ENCODE data around the gene CTNNA2. TPM values are rescaled to one million over a fixed set of nuclear protein-coding genes. Genes with fewer than 3 reads are reported as not detected.

CTNNA2 gene
- total RNA-seq, 1 experiment from 2014 or later: not detected

DNA sequence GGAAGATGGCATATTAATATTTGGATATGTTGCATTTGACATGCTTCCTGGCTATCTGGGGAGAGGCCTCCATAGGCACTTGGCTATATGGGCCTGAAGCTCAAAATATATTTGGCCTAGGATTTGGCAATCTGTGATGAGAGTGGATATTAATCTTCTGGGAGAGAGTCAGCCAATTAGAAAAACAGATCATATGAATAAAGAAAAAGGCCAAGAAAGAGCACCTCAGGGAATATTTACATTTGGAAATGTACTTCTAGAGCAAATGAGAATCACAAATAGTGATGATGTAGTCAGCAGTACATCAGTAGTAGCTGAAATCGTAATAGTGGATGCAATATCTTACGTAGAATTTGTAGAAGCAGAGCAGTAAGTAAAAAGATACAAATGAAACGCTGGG is 277.0 kb downstream of the CTNNA2 start:
- no peak for DNase-seq (ENCODE audit: low read depth)

DNA sequence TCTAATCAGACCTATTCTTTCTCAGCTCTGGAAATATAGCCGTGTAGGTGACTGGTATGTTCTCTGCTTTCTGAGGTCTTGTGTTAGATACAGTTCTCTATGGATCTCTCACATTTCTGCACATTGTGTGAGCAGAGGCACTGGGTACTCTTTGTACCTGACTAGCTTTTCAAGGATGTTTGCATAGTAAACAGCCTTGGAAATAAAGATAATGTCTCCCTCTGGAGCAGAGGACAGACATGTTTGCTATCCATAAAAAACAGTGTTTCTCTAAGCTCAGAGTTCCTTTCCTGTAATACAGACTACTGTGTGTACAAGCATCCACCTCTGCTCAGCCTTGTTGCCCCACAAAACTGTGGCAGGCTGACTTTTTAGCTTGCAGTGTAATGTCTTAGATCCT is 279.2 kb downstream of the CTNNA2 start:
- no peak for DNase-seq (ENCODE audit: low read depth)

DNA sequence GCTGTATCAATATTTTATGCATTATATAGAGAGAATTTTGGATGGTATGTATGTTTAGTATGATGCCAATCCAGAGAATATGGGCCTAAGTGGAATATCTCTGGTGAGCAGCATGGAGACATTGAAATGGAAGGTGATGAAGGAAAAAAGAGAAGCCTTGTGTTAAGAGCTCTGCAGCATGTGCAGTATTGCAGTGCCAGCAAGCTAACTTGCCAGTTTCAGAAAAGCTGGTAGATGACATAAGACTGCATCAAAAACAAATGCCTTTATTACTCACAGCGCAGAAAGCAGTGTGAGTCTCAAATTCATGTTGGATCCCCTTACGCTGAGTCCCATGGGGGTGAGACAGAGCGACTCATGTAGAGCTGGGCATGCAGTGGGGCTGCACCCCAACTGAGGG is 280.2 kb downstream of the CTNNA2 start:
- no peak for DNase-seq (ENCODE audit: low read depth)

DNA sequence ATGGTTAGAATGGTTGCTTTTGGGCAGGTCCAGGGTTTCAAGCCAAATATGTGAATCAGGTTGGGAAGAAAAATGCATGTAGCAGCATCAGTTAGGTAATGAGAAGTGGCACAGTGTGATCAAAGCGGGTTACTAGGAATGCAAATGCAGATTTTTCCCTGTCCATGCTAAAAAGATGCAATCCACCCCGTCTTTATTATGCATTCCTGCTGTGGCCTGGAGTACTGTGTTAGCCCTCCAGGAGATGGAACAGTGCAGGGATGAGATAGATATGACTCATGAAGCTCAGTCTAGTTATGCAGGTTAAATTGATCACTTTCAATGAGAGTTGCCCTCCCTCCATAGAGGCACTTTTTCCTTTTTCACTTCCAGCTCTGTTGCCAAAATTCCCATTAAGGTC is 283.8 kb downstream of the CTNNA2 start:
- no peak for DNase-seq (ENCODE audit: low read depth)

DNA sequence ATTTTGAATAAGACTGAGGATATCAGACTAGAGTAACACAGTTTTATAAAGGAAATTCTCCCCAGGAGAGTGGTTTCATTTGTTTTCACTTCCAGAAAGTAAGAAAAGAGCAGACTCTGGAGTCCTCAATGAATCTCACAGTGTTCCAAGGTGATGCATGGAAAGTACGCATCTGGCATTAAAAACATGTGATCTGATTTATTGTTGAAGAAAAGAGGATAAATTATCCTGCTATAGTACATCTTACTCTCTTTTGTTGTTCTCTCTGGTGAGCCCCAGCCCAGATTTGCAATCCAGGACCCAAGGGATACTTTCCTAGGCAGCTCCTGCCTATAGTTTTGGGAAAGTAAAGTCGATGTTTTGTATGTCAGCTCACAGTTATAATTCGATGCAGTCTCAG is 285.9 kb downstream of the CTNNA2 start:
- no peak for DNase-seq (ENCODE audit: low read depth)

DNA sequence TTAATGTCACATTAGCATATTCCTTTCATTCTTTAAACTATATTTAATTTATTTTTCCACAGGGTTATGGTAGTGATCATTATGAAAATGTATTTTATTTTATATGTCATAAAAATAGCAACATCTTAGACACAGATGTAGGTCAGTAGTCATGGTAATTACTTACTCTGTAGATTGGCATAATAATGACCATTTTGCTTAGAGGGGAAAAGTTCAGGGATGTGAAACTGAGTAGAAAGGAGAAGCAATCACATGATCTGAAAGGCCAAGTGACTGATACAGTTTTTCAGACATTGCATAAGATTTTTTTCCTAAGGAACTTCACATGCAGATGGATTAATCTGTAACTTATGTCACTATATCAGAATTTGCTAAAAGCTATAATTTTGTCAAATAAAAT is 286.9 kb downstream of the CTNNA2 start:
- no peak for DNase-seq (ENCODE audit: low read depth)

DNA sequence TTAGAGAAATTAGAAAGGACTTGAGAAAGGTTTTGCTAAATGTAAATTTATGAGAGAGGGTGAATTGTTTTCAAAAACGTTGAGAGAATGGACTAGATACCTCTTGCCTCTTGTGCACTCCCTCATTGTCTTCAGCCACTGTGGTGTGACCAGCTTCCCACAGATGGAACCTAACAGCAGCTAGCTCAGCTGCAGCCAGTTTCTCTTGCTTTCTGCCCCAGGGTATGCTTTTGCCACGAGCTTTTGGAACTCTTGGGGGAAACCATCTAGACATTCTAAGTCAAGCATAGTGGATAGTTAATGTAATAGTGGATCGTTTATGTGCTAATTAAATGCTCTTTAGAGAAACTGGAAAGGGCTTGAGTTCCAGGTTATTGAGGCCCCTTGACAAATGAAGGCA is 288.2 kb downstream of the CTNNA2 start:
- DNase-seq (ENCODE audit: low read depth): no peak

DNA sequence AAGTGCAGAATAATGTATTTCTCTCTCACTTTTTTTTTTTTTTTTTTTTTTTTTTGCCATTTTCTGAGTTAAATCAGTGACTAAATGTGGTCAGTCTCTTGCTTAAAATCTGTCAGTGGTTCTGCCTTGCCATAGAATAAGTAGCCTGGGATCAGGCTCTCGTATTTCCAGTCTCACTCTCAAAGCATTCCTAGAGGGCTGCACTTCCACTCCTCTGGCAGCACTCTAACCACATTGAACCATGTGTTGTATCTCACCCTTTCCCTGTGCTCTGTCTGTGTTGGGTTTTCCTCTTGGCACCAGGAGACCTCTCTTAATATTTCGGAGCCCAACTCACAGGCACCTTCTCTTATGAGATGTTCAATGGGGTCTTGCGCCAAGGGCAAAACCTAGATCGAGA is 304.4 kb downstream of the CTNNA2 start:
- no peak for DNase-seq (ENCODE audit: low read depth)

DNA sequence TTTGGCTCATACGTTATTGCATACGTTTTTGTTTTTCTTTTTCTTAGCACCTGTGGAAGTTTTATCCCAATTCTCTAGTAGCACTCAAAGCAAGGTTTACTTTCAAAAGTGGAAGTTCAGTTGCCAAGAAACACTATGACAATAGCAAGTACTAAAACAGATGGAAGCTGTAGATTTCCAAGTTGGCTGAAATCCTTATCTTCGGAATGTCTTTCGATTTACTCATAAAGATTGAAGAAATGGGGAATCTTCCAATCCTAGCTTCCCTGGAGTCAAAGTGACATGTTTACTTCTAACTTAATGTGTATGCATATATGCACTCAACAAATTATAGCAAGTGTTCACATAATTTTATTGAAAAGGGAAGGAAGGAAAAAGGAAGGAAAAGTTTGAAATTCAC is 307.4 kb downstream of the CTNNA2 start:
- no peak for DNase-seq (ENCODE audit: low read depth)

DNA sequence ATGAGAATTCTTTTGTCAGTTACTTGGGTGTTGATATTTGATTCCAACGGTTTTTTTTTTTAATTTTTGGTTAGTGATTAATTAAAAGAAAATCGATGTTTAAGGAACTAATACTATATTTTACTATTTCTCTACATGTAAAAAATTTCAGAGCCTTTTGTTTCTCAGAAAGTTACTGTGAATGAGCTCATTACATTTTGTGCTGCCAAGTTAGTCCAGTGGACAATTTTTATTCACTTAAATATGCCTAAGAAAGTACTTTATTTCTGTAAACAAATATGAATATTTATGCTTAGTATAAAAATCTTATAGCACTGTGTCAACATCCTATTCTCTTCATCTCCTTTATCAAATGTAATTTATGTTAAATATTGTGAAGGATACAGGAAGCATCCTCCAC is 309.3 kb downstream of the CTNNA2 start:
- DNase-seq (ENCODE audit: low read depth): no peak

DNA sequence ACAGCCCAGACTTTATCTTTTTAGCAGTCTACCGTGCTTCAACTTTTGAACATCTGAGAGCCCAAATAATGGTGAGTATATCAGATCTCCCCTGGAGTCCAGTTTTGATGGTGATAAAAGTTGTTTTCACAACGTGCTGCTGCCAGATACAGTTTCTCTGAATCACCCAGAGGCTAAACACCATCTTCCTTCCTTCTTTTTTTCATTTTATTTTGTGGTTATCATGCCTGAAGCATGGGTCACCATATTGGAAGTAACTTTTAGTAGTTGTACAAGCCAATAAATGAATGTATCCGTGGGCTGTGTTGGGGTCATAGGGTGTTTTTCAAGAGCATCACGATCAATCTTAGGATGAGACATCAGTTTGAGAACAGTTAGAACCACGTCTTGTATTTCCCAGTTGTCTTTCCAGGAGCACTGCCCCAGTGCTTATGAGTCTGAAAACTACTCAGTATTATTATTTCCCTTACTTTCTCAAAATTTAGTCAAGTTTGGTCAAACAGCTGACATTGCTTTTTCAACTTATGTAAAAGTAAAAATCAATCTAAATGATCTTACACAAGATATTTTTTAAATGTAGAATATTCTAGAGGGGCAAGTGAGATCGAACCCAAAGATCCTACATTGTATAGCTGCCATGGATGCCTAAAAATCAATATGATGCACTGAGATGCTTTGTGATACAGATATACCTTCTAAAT is 311.4 kb downstream of the CTNNA2 start:
- DNase-seq (ENCODE audit: low read depth): no peak

DNA sequence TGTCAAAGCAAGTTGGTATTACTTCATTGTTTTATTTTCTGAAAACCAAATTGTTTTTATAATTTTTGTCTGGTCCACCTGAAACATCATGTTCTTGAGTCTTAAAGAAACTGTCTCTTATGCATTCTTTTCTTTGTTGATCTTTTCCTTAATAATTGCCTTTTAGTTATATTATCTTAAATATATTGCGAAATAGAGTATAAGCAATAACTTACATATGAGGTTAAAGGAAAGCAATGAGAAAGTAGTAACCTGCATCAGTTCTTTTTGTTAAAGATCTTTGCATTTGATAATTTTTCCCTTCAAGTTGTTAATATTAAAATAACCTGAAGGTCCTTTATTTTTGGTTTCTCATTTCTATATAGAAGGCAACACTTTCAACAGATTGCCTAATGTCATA is 315.0 kb downstream of the CTNNA2 start:
- DNase-seq (ENCODE audit: low read depth): no peak

DNA sequence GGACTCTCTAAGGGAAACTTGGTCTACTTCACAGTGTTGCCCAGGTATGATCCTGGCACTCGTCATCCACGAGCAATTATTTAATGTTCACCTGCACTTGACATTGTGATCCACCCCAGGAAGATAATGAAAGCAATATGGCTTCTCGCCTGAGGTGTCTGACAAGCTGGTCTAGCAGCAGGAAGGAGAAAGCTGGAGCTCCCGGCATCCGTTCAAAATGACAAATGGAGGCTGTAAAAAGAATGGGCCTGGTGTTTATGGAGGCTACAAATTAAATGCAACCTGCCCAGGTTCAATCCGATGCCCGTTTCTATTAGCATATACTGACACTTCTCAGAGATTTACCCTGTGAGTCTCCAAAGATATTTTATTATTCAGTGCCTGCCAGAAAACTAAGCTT is 317.6 kb downstream of the CTNNA2 start:
- DNase-seq (ENCODE audit: low read depth): no peak

DNA sequence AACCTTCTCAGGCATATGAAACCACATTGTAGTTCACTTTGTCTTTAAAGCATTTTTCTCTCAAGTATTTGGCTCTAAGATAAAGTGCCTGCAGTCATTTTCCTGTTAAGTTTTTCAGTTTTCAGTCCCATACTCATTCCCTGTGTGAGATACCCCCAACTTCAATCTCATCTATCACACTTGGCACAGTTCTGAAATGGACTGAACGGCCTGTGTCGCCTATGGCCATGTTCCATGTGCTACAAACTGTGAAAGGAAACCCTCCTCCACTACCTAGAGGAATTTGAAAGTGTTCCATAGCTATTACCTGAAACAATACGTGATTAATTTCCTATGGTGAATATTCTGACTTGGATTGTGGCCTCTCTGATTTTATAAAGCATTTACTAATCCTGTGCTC is 319.1 kb downstream of the CTNNA2 start:
- DNase-seq (ENCODE audit: low read depth): no peak

DNA sequence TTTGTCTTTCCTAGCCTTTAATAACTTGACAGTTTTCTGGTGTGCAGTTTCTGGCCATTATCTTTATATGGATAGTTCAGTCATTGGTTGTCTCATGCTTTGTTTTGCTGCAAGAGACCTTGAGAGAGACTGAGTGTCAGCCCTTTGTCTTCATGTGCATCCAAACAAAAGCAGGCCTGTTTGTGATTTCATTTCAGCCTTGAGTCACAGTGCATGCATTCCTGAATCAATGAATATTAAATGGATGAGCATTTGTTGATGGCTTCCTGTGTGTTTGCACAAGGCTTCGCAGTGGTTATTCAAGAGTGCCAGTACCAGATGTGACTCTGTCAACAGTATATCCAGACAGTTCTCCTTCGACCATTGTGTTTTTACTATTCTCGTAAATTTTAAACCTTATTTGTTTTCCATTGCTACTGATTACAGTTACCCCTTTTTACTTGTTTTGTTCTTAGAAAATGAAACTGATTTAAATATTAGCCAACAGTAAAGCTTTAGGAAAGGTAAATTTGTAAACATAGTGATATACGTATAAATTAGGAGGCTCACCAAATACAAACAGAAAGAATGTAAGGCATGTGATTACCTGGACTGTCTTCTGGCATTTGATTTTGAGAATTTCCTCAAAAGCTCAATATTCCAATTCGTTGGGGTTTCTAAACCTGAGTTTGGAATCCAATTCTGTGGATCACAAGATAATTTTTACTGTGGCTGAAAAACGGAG is 319.8 kb downstream of the CTNNA2 start:
- DNase-seq (ENCODE audit: low read depth): no peak

DNA sequence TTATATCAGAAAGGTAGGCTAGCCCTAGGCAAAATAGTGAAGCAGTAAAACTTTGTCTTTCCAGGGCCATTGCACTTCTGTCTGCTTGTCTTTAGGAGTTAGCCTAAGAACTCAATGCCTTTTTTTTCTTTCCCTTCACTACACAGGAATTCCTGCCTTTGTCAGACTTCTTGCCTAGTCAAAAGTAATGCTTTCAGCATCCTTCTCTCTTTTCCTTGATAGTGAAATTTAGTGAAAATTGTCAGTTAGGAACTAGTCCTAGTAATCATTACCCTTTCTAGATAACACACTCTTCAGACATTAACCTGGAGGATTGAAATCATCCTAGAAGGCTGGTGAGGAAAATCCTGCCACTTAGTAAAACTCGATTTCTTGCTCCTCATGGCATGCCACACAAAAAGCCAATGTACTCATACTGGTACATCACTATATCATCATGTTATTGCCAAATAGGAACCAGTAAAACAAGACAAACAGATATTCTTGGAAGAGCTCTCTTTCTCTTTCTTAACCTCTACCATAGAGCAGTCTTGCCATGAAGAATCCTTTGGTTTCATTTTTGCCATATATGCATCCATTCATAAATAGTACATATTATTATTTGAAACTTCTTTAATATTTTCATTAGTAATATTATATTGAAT is 320.5 kb downstream of the CTNNA2 start:
- no peak for DNase-seq (ENCODE audit: low read depth)

DNA sequence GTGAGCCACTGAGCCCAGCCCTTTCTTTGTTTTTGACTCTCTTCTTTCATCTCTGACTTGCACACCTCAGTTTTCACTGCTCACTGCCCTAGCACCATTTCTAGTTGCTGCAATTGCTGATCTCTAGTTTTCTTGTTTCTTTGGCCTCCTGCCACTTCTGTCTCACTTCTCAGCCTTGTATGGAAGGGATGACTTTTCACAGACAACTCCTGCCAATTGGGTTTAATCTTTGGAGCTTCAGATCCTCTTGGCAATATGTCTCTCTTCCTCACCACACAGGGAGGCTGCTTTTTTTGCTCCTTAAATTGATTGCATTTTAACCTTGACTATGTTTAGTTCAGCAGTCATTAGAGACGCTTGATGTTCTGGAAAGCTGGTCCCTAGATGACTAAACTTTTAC is 323.1 kb downstream of the CTNNA2 start:
- no peak for DNase-seq (ENCODE audit: low read depth)

DNA sequence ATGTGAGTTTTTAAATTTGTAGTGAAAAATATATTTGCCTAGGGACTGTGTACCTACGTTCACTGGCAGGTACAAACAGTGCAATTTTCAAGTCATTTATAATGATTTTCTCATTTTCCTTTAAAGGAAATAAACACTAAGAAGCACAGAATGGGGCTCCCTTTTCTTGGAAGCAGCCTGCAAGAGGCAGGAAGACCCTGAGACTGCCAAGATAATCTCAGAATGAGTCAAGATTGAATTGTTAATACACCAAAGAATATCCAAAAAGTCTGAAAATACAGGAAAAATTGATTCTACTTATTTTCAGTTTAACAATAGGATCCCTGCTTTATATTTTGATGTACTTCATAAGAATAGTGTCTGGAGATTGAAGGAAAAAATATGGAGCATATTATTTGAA is 331.2 kb downstream of the CTNNA2 start:
- no peak for DNase-seq (ENCODE audit: low read depth)

DNA sequence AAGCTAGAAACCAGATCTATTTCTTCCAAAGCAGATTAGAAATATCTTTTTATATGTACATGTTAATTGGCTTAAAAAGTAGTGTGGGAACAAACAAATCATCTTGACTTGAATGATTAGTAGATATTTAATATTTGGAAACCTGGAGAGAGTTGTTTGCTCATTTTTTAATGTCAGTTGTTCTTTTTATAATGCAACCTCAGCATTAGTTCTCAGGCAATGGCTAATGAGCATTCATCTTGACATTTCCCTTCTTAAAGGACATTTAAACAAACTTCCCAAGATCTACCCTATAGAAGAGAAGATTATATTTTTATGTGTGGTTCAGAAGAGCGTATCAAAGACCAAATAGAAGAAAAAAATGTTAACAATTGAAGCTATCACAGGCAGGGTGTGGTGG is 334.0 kb downstream of the CTNNA2 start:
- DNase-seq (ENCODE audit: low read depth): no peak

DNA sequence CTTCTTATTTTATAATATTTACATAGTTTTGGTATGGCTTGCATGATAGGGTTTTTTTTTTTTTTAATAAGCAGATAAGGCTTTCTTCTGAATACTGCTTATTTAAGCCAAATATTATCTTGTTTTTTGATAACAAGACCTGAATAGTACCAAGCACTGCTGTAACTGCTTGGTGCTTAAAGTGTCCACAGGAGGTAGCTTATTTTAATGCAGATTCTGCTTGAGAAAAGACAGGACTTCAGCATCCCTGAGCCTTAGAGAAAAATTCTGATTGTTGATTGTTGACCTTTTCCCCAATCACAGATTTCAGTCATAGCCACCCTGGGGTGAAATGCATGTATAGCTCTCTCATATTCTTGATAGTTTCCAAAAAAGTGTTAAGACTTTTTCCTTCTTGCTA is 336.4 kb downstream of the CTNNA2 start:
- DNase-seq (ENCODE audit: low read depth): no peak

DNA sequence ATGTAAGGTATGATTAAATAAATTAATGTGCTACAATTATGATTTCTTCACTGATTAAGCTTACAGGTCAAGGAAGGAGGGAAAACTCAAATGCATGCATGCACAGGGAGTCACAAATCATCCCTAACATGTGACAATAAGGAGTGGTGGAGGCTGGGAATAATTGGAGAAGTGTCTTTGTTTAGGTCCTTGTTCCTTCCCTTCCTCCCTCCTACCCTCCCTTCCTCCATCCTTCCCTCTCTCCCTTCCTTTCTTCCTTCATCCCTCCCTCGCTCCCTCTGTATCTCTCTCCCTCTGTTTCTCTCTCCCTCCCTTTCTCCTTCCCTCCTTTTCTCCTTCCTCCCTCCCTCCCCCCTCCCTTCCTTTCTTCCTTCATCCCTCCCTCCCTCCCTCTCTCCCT is 337.1 kb downstream of the CTNNA2 start:
- no peak for DNase-seq (ENCODE audit: low read depth)

DNA sequence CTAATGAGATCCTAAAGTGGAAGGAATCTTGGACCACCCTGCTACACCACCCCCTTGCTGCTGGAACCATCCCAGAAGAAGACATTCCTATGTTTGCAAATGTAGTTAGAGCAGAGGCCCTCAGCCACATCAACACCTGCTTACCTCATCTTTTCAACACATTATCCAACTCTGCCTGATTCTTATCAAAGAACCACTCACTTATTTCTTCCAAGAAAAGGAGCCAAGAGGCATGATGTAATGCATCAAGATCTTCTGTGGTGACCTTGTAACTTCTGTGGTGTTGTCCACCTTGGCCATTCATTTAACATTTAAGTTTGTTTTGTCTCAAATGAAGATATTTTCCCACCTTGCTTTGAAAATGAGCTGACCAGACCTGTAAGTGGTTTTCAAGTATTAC is 338.1 kb downstream of the CTNNA2 start:
- no peak for DNase-seq (ENCODE audit: low read depth)

DNA sequence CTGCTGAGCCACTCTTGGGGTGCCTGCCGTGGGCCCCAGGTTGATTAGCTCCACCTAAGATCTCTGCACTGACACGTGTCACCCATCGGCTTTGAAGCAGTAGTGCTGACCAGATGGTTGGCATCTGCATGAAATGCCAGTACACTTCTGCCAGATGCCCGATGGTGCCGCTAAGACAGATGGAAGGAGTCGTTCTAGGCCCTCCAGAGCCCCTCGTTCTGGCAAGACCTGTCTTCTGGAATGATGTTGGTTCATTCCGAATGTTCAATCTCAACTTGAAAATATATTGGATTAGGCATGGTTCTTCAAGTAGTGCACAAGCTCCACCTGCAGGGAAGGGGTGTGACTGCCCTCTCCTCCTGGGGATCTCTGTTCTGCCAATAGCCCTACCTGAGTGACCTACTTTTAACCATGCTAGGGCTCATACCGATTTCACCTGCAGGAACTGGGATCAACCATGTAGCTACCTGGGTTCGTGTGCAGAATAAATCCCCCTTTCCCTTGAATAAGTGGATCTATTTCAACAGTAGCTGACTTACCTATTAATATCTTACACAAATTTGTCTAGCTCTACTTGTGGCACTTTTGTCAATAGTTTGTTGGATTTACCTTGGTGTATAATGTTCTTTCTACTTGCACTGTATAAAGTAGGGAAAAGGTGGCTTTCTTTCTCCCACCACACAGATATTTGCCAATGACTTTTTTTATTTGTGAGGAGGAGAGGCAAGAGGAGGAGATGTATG is 342.6 kb downstream of the CTNNA2 start:
- DNase-seq (ENCODE audit: low read depth): no peak

All from Daoy (cell line).